Measurements from ENCODE around the gene TAL2.

TAL2 gene

DNA sequence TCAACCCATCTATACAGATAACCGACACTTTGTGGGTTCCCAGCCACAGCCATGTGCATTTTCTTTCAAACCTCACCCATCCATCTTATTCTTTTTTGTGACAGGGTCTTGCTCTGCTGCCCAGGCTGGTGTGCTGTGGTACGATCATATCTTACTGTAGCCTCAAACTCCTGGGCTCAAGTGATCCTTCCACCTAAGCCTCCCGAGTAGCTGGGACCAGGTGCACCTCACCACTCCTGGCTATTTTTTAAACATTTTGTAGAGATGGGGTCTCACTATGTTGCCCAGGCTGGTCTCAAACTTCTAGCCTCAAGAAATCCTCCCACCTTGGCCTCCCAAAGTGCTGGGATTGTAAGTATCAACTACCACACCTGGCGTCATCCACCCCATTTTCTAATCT is 24.7 kb downstream of the TAL2 start:
- Histone ChIP-seq H3K4me3 (IDR thresholded peaks at IDR 0.05; ENCODE audit: insufficient read depth, low read depth, low read length) (no peak overlapping the region), H3K4me2 (no peak overlapping the region), H4K20me1 (ENCODE audit: insufficient read depth) (no peaks in the 10 kb centered on the region), H3K79me2 (ENCODE audit: insufficient read depth, low read depth) (no peaks in the 10 kb centered on the region), H3K36me3 (ENCODE audit: insufficient read depth) (no peaks in the 10 kb centered on the region), H3K27ac (no peak overlapping the region), H3K27me3 (ENCODE audit: insufficient read depth, low read depth) (no peaks in the 10 kb centered on the region), H3K4me1 (ENCODE audit: low read depth, poor library complexity, severe bottlenecking) (no peaks in the 10 kb centered on the region), H2AFZ (ENCODE audit: low read depth) (no peak overlapping the region), H3K9ac (no peak overlapping the region)
- TF ChIP-seq CTCF (conservative IDR thresholded peaks at IDR 0.05; ENCODE audit: low read depth, low read length), result no peak

DNA sequence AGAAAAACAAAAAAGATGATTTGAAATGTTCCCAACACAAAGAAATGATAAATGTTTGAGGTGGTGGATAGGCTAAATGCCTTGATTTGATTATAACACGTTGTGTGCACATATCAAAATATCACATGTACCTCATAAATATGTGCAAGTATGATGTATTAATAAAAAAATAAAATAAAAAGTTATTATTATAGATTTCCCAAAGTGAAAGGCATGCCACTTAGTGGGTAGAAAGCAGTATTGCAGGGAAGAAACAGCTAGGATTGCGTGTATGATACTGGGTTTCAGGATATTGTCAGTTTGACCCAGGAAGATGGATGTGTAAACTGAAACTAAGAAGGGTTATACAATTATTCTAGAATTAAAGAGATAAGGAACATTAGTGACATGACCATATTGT is 28.5 kb downstream of the TAL2 start:
- TF ChIP-seq CTCF (conservative IDR thresholded peaks at IDR 0.05; ENCODE audit: low read depth, low read length), result peak; percentile 30; the same call in 1 of the 2 replicates
- no peaks in the 10 kb centered on the region for H3K36me3 ChIP-seq (ENCODE audit: insufficient read depth)

DNA sequence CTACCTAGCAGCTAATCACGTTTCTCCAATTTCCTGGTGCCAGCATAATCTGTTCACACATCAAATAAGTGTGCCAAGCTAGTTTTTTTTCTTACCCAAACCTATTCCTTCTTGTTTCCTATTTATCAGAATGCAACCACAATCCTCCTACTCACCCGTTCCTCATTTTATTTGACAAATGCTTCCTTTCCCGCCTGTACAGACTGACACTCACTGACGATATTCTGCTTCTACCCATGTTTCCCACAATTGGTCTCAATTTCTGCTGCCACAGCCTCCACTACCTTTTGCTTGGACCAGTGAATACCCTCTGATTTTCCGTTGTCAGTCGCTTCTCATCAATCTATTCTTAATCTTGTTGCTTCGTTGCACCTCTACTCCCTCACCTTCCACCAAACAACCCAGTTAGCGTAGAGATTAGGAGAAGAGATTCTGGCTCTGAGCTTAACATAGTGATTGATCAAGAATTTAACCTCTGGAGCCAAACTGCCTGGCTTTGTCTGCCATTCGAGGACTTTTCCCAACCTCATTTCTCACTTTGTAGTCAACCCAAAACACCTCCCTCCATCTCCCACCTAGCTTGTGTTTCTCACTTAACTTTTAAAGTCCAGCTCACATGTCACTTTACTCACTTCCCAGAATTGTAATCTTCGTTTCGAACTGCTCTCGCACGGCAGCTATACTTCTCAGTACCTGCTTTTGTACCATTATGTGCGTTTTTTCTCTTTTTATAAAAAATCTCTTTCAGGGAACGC is 31.4 kb downstream of the TAL2 start:
- H3K27me3 ChIP-seq (ENCODE audit: insufficient read depth, low read depth), result no peaks in the 10 kb centered on the region
- H3K4me2 ChIP-seq, result peak overlapping the region; percentile 40
- no peaks in the 10 kb centered on the region for H3K36me3 ChIP-seq (ENCODE audit: insufficient read depth)
- H3K4me3 ChIP-seq (IDR thresholded peaks at IDR 0.05; ENCODE audit: insufficient read depth, low read depth, low read length), result no peak overlapping the region
- TF ChIP-seq CTCF (conservative IDR thresholded peaks at IDR 0.05; ENCODE audit: low read depth, low read length), result no peak
- H4K20me1 ChIP-seq (ENCODE audit: insufficient read depth), result no peaks in the 10 kb centered on the region
- peaks cover 18% of the 10 kb centered on the region for H3K4me1 ChIP-seq (ENCODE audit: low read depth, poor library complexity, severe bottlenecking)
- H2AFZ ChIP-seq (ENCODE audit: low read depth), result peak overlapping the region; percentile 75
- no peak overlapping the region; the same call in 1 of the 2 replicates for H3K9ac ChIP-seq
- H3K27ac ChIP-seq, result no peak overlapping the region
- H3K79me2 ChIP-seq (ENCODE audit: insufficient read depth, low read depth), result peaks cover 21% of the 10 kb centered on the region; the same call in 1 of the 2 replicates

More for the DNA sequence above, 28.5 kb downstream of the TAL2 start:
- peaks cover 11% of the 10 kb centered on the region for H3K4me1 ChIP-seq (ENCODE audit: low read depth, poor library complexity, severe bottlenecking)
- H3K4me2 ChIP-seq, result no peak overlapping the region
- H3K27me3 ChIP-seq (ENCODE audit: insufficient read depth, low read depth), result no peaks in the 10 kb centered on the region
- H3K9ac ChIP-seq, result no peak overlapping the region
- no peak overlapping the region for H2AFZ ChIP-seq (ENCODE audit: low read depth)
- H3K4me3 ChIP-seq (IDR thresholded peaks at IDR 0.05; ENCODE audit: insufficient read depth, low read depth, low read length), result no peak overlapping the region
- no peaks in the 10 kb centered on the region; the same call in 1 of the 2 replicates for H3K79me2 ChIP-seq (ENCODE audit: insufficient read depth, low read depth)
- no peaks in the 10 kb centered on the region for H4K20me1 ChIP-seq (ENCODE audit: insufficient read depth)
- H3K27ac ChIP-seq, result no peak overlapping the region

GRCh38 chr9:105694190-105694847 is 32.1 kb downstream of the TAL2 start, which contains the start of gene TMEM38B:
Gene TMEM38B (plus strand): TSS chr9:105694541. CDS start chr9:105694661, 120 bp downstream.
- Histone ChIP-seq H3K4me2 (peak within 1 kb of the TSS; percentile 90), H4K20me1 (ENCODE audit: insufficient read depth) (no peaks in the 10 kb centered on the region; the same call in 1 of the 2 replicates), H3K27me3 (ENCODE audit: insufficient read depth, low read depth) (no peaks in the 10 kb centered on the region), H3K4me1 (ENCODE audit: low read depth, poor library complexity, severe bottlenecking) (peaks cover 18% of the 10 kb centered on the region), H3K9ac (peak within 1 kb of the TSS; percentile 12; the same call in 1 of the 2 replicates), H3K79me2 (ENCODE audit: insufficient read depth, low read depth) (peaks cover 21% of the 10 kb centered on the region; the same call in 1 of the 2 replicates), H2AFZ (ENCODE audit: low read depth) (peak within 1 kb of the TSS; percentile 75), H3K36me3 (ENCODE audit: insufficient read depth) (no peaks in the 10 kb centered on the region), H3K27ac (0 out of 2 replicates have a peak within 1 kb of the TSS, but pooled peaks have one; percentile 16), H3K4me3 (IDR thresholded peaks at IDR 0.05; ENCODE audit: insufficient read depth, low read depth, low read length) (no peak within 1 kb of the TSS)
- no peak for TF ChIP-seq CTCF (conservative IDR thresholded peaks at IDR 0.05; ENCODE audit: low read depth, low read length)

Measured in KMS-11 (cell line).